Glomerular endothelial cell (primary cell): Measurements from ENCODE around the gene PPP1R2. TPM values are rescaled to one million over a fixed set of nuclear protein-coding genes. Genes with fewer than 3 reads are reported as not detected.
"Not testable (repeated sequence)": the region's sequence is repeated elsewhere in the genome, so short reads cannot be mapped to it uniquely, and the experiment has no call there.

ENCODE experiments used
- DNase-seq: peaks from one replicate; pipeline ENCODE4 v3.0.0-alpha.2; 2011; ENCODE audit warnings: low read depth, low spot score; ENCODE audit errors: extremely low read depth
- total RNA-seq: library from RNA; depleted of rRNA; stranded (reverse); fragments of >200 nt; gene quantifications from 2 replicates; pipeline ENCODE4 v1.2.3, GENCODE V29; 2015

Gene PPP1R2
- total RNA-seq, 1 donor from 2014 or later, result 38.0 TPM

- no peak for DNase-seq
Measured at GRCh38 chr3:195540511-195540910, 2.6 kb downstream of the PPP1R2 start.

GRCh38 chr3:195540027-195540426, 3.1 kb downstream of the PPP1R2 start:
- no peak for DNase-seq

GRCh38 chr3:195539479-195539878, 3.6 kb downstream of the PPP1R2 start:
- DNase-seq, result no peak

GRCh38 chr3:195537995-195538394, 5.1 kb downstream of the PPP1R2 start:
- DNase-seq, result no peak

- no peak for DNase-seq
Measured at GRCh38 chr3:195535293-195535692, 7.8 kb downstream of the PPP1R2 start.

- no peak for DNase-seq
Measured at GRCh38 chr3:195532834-195533233, 10.3 kb downstream of the PPP1R2 start.

GRCh38 chr3:195532345-195532744, 10.8 kb downstream of the PPP1R2 start:
- no peak for DNase-seq

- DNase-seq, result no peak
Measured at GRCh38 chr3:195531683-195532082, 11.4 kb downstream of the PPP1R2 start.

- DNase-seq, result no peak
Measured at GRCh38 chr3:195526492-195526891, 16.6 kb downstream of the PPP1R2 start.

- DNase-seq, result no peak
Measured at GRCh38 chr3:195524171-195524896, 18.8 kb downstream of the PPP1R2 start.

GRCh38 chr3:195522254-195523023, 20.7 kb downstream of the PPP1R2 start:
- DNase-seq, result no peak

- DNase-seq, result no peak
Measured at GRCh38 chr3:195517030-195517429, 26.1 kb downstream of the PPP1R2 start.

- DNase-seq, result not testable (repeated sequence)
Measured at GRCh38 chr3:195514610-195515235, 28.4 kb downstream of the PPP1R2 start.

- no peak for DNase-seq
Measured at GRCh38 chr3:195512798-195513345, 30.3 kb downstream of the PPP1R2 start.

GRCh38 chr3:195511136-195511535, 32.0 kb downstream of the PPP1R2 start:
- no peak for DNase-seq

- no peak for DNase-seq
Measured at GRCh38 chr3:195508185-195508584, 34.9 kb downstream of the PPP1R2 start.

- no peak for DNase-seq
Measured at GRCh38 chr3:195475614-195476013, 67.5 kb downstream of the PPP1R2 start.

GRCh38 chr3:195475116-195475515, 68.0 kb downstream of the PPP1R2 start:
- not testable (repeated sequence) for DNase-seq

GRCh38 chr3:195468841-195469240, 74.3 kb downstream of the PPP1R2 start:
- no peak for DNase-seq

GRCh38 chr3:195468391-195468776, 74.7 kb downstream of the PPP1R2 start:
- DNase-seq, result no peak

- DNase-seq, result no peak
Measured at GRCh38 chr3:195467641-195468390, 75.3 kb downstream of the PPP1R2 start.
